Measurements from ENCODE around the gene SLC36A3. TPM values are rescaled to one million over a fixed set of nuclear protein-coding genes. Genes with fewer than 3 reads are reported as not detected.
A peak's percentile ranks its signal among the peaks of the same experiment; 100 is the strongest.

Gene SLC36A3
- total and polyA plus RNA-seq, 2 of the 4 experiments (the other 2 are of a cell fraction): not detected

DNA sequence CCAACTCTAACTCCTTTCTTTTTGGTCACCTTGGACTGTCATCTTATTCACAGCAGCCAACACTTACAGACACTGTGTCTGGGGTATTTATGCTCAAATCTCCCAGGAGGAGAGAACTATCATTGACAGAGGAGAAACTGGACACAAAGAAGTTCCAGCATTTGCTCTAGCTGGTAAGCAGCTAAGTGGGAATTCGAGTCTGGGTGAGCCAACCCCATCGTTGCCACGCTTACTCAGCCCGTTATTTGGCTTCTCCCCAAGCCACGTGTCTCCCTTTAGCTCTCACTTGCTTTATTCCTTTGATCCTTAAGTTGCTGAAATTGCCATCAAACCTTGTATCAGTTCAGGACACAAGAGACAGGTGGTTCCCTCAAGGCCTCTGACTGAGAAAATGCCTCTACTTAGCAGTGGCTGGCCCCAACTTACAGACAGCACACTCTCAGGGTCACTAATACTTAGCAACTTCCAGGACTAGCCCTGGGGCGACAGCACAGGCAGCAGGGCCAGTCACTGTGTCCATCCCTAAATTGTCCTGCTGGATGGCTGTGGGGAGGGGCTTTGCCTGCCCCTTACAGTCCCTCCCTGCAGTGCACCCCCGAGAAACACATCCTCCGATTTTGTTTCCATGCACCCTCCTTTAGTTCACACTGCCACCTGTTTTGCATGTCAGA lies 42.4 kb upstream of the SLC36A3 start:
- H3K79me1 ChIP-seq (ENCODE audit: low read depth in 1 of 2, low read length in 2 of 2): no peaks in the 10 kb centered on the region
- ChIA-PET POLR2A (ENCODE audit: unreplicated experiment) (no interaction called here), CTCF (no interaction called here)
- H3K14ac ChIP-seq (replicated peaks; ENCODE audit: low read depth, low read length): no peak overlapping the region
- H3K27ac ChIP-seq (ENCODE audit: insufficient read depth, low read length): no peak overlapping the region
- no peak overlapping the region for H3K4ac ChIP-seq (ENCODE audit: low read depth, low read length)
- dilution Hi-C loops (cut with HindIII; ENCODE audit: low sequenced_read_pairs, unreplicated experiment) (no loop called here), intact Hi-C loops (cut with micrococcal nuclease) (no loop called here), in situ Hi-C loops (cut with MboI; ENCODE audit: low sequenced_read_pairs) (no loop called here)
- no peaks in the 10 kb centered on the region for H3K4me1 ChIP-seq (ENCODE audit: control insufficient read depth, insufficient read depth, low read length)
- no peak for TF ChIP-seq MXI1 (IDR thresholded peaks at IDR 0.05; ENCODE audit: borderline replicate concordance, low read depth, low read length)
- TF ChIP-seq, protein P1, sequence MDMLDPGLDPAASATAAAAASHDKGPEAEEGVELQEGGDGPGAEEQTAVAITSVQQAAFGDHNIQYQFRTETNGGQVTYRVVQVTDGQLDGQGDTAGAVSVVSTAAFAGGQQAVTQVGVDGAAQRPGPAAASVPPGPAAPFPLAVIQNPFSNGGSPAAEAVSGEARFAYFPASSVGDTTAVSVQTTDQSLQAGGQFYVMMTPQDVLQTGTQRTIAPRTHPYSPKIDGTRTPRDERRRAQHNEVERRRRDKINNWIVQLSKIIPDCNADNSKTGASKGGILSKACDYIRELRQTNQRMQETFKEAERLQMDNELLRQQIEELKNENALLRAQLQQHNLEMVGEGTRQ (IDR thresholded peaks at IDR 0.05; ENCODE audit: low read depth, low read length): peak; percentile 25; the same call in 1 of the 2 replicates
- no peak overlapping the region for H2AK5ac ChIP-seq (ENCODE audit: low read depth, low read length)
- WGBS, 2 experiments (ENCODE audit: extremely low coverage in 2 of 2, insufficient read length in 1 of 2): 20% methylated on average over 3 of the region's 8 CpGs; no CpG with 5 or more reads in 1 of the 2 experiments
- ATAC-seq (ENCODE audit: low read depth) (peak; percentile 53; the same call in 1 of the 2 replicates), DNase-seq (peak; percentile 28)
- H3K23ac ChIP-seq (ENCODE audit: low read depth, low read length): no peak overlapping the region
- H3K36me3 ChIP-seq (ENCODE audit: control insufficient read depth, insufficient read depth, low read length): no peaks in the 10 kb centered on the region
- H4K8ac ChIP-seq (ENCODE audit: low read depth in 2 of 2, low read length in 2 of 2): no peak overlapping the region
- H3K4me2 ChIP-seq (ENCODE audit: low read depth, low read length): no peak overlapping the region
- H2BK20ac ChIP-seq (ENCODE audit: low read depth, low read length): no peak overlapping the region
- H2AFZ ChIP-seq (replicated peaks; ENCODE audit: low read length, poor library complexity): no peak overlapping the region
- no peaks in the 10 kb centered on the region for H4K20me1 ChIP-seq (ENCODE audit: insufficient read depth, low read length)
- no peak overlapping the region for H3K9ac ChIP-seq (ENCODE audit: low read depth, low read length)
- BruUV-seq (replicated peaks): no TSS peak
- no peak overlapping the region for H2BK15ac ChIP-seq (ENCODE audit: low read depth, low read length)
- no peak overlapping the region for H4K91ac ChIP-seq (ENCODE audit: insufficient read depth, low read depth, low read length)
- H2BK120ac ChIP-seq (ENCODE audit: low read depth, low read length): no peak overlapping the region
- H3K18ac ChIP-seq (ENCODE audit: low read depth, low read length): no peak overlapping the region
- no peak overlapping the region for H2AK9ac ChIP-seq (replicated peaks; ENCODE audit: low read depth, low read length, poor library complexity)
- peaks cover 5% of the 10 kb centered on the region for H3K27me3 ChIP-seq (ENCODE audit: control insufficient read depth, insufficient read depth, low read length)
- no peak overlapping the region for H2BK5ac ChIP-seq (ENCODE audit: low read depth, low read length, poor library complexity, severe bottlenecking)
- H3K9me3 ChIP-seq (ENCODE audit: control insufficient read depth, insufficient read depth, low read length): no peaks in the 10 kb centered on the region
- no peak overlapping the region for H4K5ac ChIP-seq (ENCODE audit: low read depth, low read length)
- no peak overlapping the region for H3K4me3 ChIP-seq (ENCODE audit: insufficient read depth, low read depth, low read length)
- no peak overlapping the region for H3K56ac ChIP-seq (ENCODE audit: extremely low read depth, insufficient read depth, low read length)
- H3K9me1 ChIP-seq (ENCODE audit: insufficient read depth, low read length): no peaks in the 10 kb centered on the region

Data from IMR-90 (cell line).